AG04450 (cell line): ENCODE measurements around the gene ZBTB43. TPM values are rescaled to one million over a fixed set of nuclear protein-coding genes. Genes with fewer than 3 reads are reported as not detected.

ENCODE experiments used
- CTCF ChIA-PET: fragments of 300-600, 350-600 bp; formaldehyde crosslinking; extraction: SDS; loops from one replicate; lab custom pipeline; 2022; ENCODE audit warnings: antibody characterized with exemption, inconsistent platforms; lab: Charles Lee
- POLR2A ChIA-PET: fragments of 350-600 bp; formaldehyde crosslinking; extraction: SDS; loops from one replicate; lab custom pipeline; 2021; ENCODE audit warnings: antibody characterized with exemption, inconsistent platforms; lab: Yijun Ruan, JAX
- DNase-seq: peaks from one replicate; pipeline ENCODE4 v3.0.0-alpha.2; 2011; ENCODE audit warnings: low read depth, low spot score
- H3K27ac ChIP-seq: one replicate; pipeline ENCODE4 v1.5.1; 2012; ENCODE audit warnings: low read depth, low read length, control low read depth
- H3K27me3 ChIP-seq: one replicate; pipeline ENCODE4 v1.6.0; 2012; ENCODE audit warnings: low read length; ENCODE audit not compliant: control insufficient read depth, insufficient read depth
- H3K4me3 ChIP-seq: 2 replicates; pipeline ENCODE4 v1.5.1; 2011; ENCODE audit warnings: mild to moderate bottlenecking, low read depth, low read length, control low read depth
- H3K9me3 ChIP-seq: 2 replicates; pipeline ENCODE4 v1.5.1; 2012; ENCODE audit warnings: low read length; ENCODE audit not compliant: control insufficient read depth, insufficient read depth
- CTCF ChIP-seq: IDR thresholded peaks from 2 replicates; pipeline ENCODE4 v1.5.1; 2011; ENCODE audit warnings: low read depth, low read length, control low read depth, inconsistent platforms
- polyA plus RNA-seq: library from polyadenylated mRNA; depleted of rRNA; stranded (reverse); fragments of >200 nt; gene quantifications from 2 replicates; pipeline ENCODE4 v1.2.3, GENCODE V29; 2011

ZBTB43 gene
- polyA plus RNA-seq, 1 experiment = 11.7 TPM

DNA sequence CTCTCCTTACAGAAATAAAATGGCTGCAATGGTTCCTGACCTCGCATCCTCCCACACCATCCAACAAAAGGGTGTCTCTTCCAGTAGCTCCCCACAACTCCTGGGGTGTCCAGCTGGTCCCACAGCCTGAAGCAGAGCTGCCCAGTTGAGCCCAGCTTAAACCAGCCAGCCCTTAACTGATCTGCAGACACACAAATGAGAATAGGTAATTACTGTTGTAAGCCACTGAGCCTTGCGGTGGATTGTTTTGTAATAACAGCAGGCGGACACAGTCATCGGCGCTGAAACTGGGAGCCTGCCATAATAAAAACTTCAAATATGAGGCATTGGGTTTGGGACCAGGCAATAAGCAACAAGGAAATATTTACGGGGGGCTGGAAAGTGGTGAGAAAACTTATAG is 10.4 kb upstream of the ZBTB43 start:
- no peaks in the 10 kb centered on the region; the same call in 1 of the 2 replicates for H3K9me3 ChIP-seq
- TF ChIP-seq CTCF = no peak
- peaks cover 10% of the 10 kb centered on the region for H3K27me3 ChIP-seq
- no peak overlapping the region for H3K27ac ChIP-seq
- ChIA-PET POLR2A (no interaction called here), CTCF (interaction anchor here (1.8 kb wide), 1 partner anchor 13 kb away, joined by 5 read pairs; no protein-coding TSS in a partner anchor)
- H3K4me3 ChIP-seq = no peak overlapping the region
- no peak for DNase-seq

- CTCF ChIA-PET = interaction anchor here (0.7 kb wide), 1 partner anchor 15 kb away, joined by 3 read pairs; no protein-coding TSS in a partner anchor
- no peak for TF ChIP-seq CTCF
- no peaks in the 10 kb centered on the region; the same call in 1 of the 2 replicates for H3K9me3 ChIP-seq
- peaks cover 10% of the 10 kb centered on the region for H3K27me3 ChIP-seq
- POLR2A ChIA-PET = no interaction called here
- no peak overlapping the region for H3K4me3 ChIP-seq
- no peak overlapping the region for H3K27ac ChIP-seq
- DNase-seq = no peak
Observed at GRCh38 chr9:126796758-126797157, 8.1 kb upstream of the ZBTB43 start.

GRCh38 chr9:126797903-126798302 is 6.9 kb upstream of the ZBTB43 start:
- Histone ChIP-seq H3K4me3 (no peak overlapping the region), H3K27me3 (peaks cover 10% of the 10 kb centered on the region), H3K9me3 (no peaks in the 10 kb centered on the region; the same call in 1 of the 2 replicates), H3K27ac (no peak overlapping the region)
- ChIA-PET POLR2A (no interaction called here), CTCF (no interaction called here)
- no peak for TF ChIP-seq CTCF
- no peak for DNase-seq

DNA sequence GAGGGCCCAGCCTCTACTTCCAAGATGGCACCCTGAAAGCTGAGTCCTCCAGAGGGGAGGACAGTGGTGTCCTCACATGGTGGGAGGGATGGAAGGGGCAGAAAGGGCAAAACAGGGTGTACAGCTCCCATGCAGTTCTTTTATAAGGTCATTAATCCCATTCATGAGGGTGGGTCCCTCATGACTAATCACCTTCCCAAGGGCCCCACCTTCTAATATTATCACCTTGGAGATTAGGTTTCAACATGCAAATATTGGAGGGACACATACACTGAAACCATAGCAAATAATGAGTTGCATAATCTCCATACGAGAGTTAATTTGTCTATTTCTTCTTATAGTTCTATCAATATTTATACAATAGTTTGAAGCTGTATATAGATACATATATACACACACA is 5.8 kb upstream of the ZBTB43 start:
- no peak for DNase-seq
- Histone ChIP-seq H3K27me3 (peaks cover 5% of the 10 kb centered on the region), H3K27ac (no peak overlapping the region), H3K9me3 (no peaks in the 10 kb centered on the region; the same call in 1 of the 2 replicates), H3K4me3 (no peak overlapping the region)
- TF ChIP-seq CTCF = no peak
- ChIA-PET CTCF (interaction anchor here (1.4 kb wide), 1 partner anchor 17 kb away, joined by 3 read pairs; no protein-coding TSS in a partner anchor), POLR2A (no interaction called here)

DNA sequence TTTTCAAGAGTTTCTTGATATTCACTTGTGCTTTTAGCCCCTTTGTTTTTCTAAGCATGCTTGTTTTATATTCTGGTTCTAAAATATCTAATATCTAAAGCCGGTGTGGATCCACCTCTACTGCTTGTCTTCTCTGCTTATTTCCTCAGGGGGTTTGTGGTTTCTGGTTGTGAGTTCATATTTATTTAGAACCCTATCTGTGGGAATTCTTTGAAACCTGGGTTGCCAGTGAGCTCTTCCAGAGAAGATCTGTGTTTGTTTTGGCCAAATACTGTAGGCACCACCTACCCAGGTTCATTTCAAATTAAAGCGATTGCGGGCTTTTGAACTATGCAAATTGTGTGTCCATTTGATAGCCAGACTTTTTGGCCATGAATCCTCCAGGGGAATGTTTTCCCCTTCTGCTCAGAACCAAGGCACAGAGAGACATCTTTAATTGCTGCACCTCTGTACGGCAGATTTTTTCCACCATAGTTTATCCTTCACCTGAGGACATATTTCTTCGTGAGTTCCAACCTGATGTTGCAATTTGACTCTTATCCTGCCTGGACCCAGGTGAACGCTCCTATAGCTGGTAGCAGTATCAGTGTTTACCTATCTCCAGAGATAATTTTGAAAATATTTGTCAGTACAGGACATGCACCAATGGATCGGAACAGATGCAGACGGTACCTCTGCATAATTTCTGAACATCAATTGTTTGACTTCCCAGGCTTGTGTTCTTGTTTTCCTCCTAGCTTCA is 2.4 kb upstream of the ZBTB43 start:
- H3K27me3 ChIP-seq = peaks cover 3% of the 10 kb centered on the region
- POLR2A ChIA-PET = interaction anchor here (0.6 kb wide), 1 partner anchor 377 kb away, joined by 3 read pairs; no protein-coding TSS in a partner anchor
- no peak overlapping the region for H3K27ac ChIP-seq
- DNase-seq = no peak
- CTCF ChIA-PET = no interaction called here
- no peaks in the 10 kb centered on the region; the same call in 1 of the 2 replicates for H3K9me3 ChIP-seq
- no peak for TF ChIP-seq CTCF
- no peak overlapping the region for H3K4me3 ChIP-seq
